ENCODE results near the gene DUSP2. TPM values are rescaled to one million over a fixed set of nuclear protein-coding genes. Genes with fewer than 3 reads are reported as not detected.

The DUSP2 gene
- total and polyA plus RNA-seq, 9 of the 15 experiments (the other 6 are each of a cell fraction or from before 2014, with no cell fraction given), result 0.04 to 0.18 TPM; not detected in 7

- CTCF ChIA-PET (ENCODE audit: low intra/inter-chr PET ratio), result no interaction called here
- in situ Hi-C loops (cut with MboI) (loop anchor here (5.0 kb wide), 1 partner anchor 90 kb away; no protein-coding TSS in a partner anchor), intact Hi-C loops (cut with micrococcal nuclease) (no loop called here)
- POLR2A ChIA-PET, result no interaction called here
- Histone ChIP-seq H3K27ac (ENCODE audit: extremely low read depth, low read depth, low read length) (no peak overlapping the region), H2AFZ (ENCODE audit: low read depth, low read length) (no peak overlapping the region), H3K27me3 (ENCODE audit: control insufficient read depth in 2 of 2, insufficient read depth in 2 of 2, low read length in 2 of 2) (peaks cover 0 to 79% of the 10 kb centered on the region in 2 experiments; a peak in 3 of 5 replicates), H3K4me3 (no peak overlapping the region), H3K9ac (ENCODE audit: insufficient read depth in 1 of 2, low read depth in 2 of 2, low read length in 2 of 2) (no peak overlapping the region), H3K4me1 (replicated peaks in 1 of 2; ENCODE audit: control insufficient read depth in 2 of 2, insufficient read depth in 2 of 2, low read length in 2 of 2) (peaks cover 3 to 37% of the 10 kb centered on the region in 2 experiments; a peak in 4 of 5 replicates), H3K9me3 (replicated peaks; ENCODE audit: control insufficient read depth, insufficient read depth, low read depth, low read length) (no peaks in the 10 kb centered on the region), H3K36me3 (ENCODE audit: control insufficient read depth, insufficient read depth, low read length) (no peaks in the 10 kb centered on the region), H4K20me1 (replicated peaks; ENCODE audit: control insufficient read depth, insufficient read depth, low read length) (peaks cover 1% of the 10 kb centered on the region; the same call in 1 of the 2 replicates), H3K79me2 (ENCODE audit: control insufficient read depth, insufficient read depth, low read length) (no peaks in the 10 kb centered on the region), H3K4me2 (ENCODE audit: insufficient read depth, low read length) (no peak overlapping the region), H3K9me1 (ENCODE audit: control insufficient read depth, insufficient read depth, low read length) (no peaks in the 10 kb centered on the region)
- no peak for FAIRE-seq
- no peak for ATAC-seq
- no peak for DNase-seq (ENCODE audit: extremely low read depth in 1 of 4, low spot score in 3 of 4)
- WGBS (ENCODE audit: insufficient coverage, low coverage, missing lambda C conversion rate), result 17% methylated on average over 8 of the region's 9 CpGs
- TF ChIP-seq CEBPB (tag; IDR thresholded peaks at IDR 0.05) (peak; percentile 16; the same call in 1 of the 2 replicates), EHMT2 (IDR thresholded peaks at IDR 0.05) (no peak), SNIP1 (IDR thresholded peaks at IDR 0.05; ENCODE audit: low read depth) (no peak), HEY1 (CRISPR knock-in tag; IDR thresholded peaks at IDR 0.05; ENCODE audit: borderline replicate concordance) (no peak)
- no TSS peak for BruUV-seq (replicated peaks)
Measured at GRCh38 chr2:96112501-96113366, 32.5 kb downstream of the DUSP2 start.

Measured in K562 (cell line).